Left colon (tissue), 2 donors: ENCODE results near the gene RABIF. TPM values are rescaled to one million over a fixed set of nuclear protein-coding genes. Genes with fewer than 3 reads are reported as not detected.
"Not testable (repeated sequence)": the region's sequence is repeated elsewhere in the genome, so short reads cannot be mapped to it uniquely, and the experiment has no call there.

Experiments used
- ATAC-seq: fragments of 200-7000 bp; cut with Tn5 transposase; one replicate; pipeline ENCODE4 v1.9.1; 2020; ENCODE audit warnings: mild to moderate bottlenecking, moderate library complexity
- DNase-seq, 2 donors: peaks; one replicate each; pipeline ENCODE4 v3.0.0-alpha.2; 2020
- intact Hi-C, 2 donors: fragments of 100-400 bp; cut with DNase I in 1 of 2; cut with micrococcal nuclease in 1 of 2; formaldehyde crosslinking; loops; one replicate each; pipeline versions ENCODE4 v1.11.2 to v1.14.0; 2022; cut with DNase I, micrococcal nuclease
- long read RNA-seq: library from polyadenylated mRNA; unstranded; transcript quantifications from one replicate; pipeline ENCODE4 v2.0.0, GENCODE V29; 2021
- total RNA-seq, 2 donors: library from RNA; stranded (reverse); fragmentation: NEBNext Ultra II Directional; extraction: Animal tissue kit (Norgen Biotek cat#: 25700); gene quantifications; one replicate each; pipeline ENCODE4 v1.2.1, GENCODE V29; 2021
- donor health status: DM: no; HTN: no; CAD: no.
- donor health status: DM: yes; HTN: yes; CAD: no.

Gene RABIF
- 10 to 100 TPM; 12.0 to 14.3 TPM for total RNA-seq
- long read RNA-seq, transcript RABIF-201 (2 exons, 2,430 nt): major isoform, 31 of 32 reads
- long read RNA-seq, partial matches to known transcripts: 0 of 32 reads
- long read RNA-seq, other reads (novel, unspliced or antisense): 1 of 32 reads

DNA sequence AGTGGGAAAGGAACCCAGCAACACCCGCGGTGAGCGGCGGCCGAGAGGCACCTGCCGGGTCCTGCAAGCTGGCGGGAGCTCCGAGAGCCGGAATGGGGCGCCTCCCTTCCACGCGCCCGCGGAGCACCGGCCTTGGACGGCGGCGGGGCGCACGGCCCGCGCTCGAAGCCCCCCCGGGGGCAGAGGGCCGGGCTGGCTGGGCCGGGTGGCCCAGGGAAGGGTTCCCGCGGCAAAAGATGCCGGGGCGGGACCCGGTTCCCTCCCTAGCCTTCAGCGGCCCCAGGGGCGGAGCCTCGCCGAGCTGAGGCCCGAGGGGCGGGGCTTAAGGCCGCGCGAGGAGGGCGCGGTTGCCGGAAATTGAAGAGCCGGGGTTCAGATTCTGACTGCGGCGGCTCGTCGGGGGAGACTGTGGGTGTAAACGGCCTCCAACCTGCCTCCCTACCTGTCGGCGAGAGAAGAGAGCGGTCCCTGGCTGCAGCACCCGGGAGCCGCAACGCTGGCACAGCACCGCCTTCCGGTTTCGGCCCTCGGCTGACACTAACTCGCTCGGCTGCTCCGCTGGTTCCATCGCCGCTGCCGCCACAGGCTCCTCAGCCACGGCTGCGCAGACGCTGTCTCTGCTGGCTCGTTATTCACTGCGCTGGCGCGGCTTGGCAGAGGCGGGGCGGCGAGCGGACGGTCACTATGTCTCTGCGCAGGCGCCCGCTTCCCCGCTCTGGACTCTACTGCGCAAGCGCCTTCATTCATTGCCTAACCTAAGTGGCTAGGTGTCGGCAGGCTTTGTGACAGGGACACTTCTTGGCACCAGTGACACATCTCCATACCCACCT lies at the start of gene RABIF:
TSS of gene RABIF (minus strand) at position 619 of the 830 bp plus-strand sequence. CDS start at position 568, 51 bp downstream.
- DNase-seq (peak; percentile 95 to 97), ATAC-seq (peak; percentile 94)
- intact Hi-C loops: no loop called here

GRCh38 chr1:202938287-202938925 lies 49.5 kb upstream of the RABIF start:
- intact Hi-C loops: loop anchor here in 1 of 2 donors (10.0 kb wide), 1 partner anchor 56 kb away; no protein-coding TSS in a partner anchor
- DNase-seq (no peak), ATAC-seq (no peak)

DNA sequence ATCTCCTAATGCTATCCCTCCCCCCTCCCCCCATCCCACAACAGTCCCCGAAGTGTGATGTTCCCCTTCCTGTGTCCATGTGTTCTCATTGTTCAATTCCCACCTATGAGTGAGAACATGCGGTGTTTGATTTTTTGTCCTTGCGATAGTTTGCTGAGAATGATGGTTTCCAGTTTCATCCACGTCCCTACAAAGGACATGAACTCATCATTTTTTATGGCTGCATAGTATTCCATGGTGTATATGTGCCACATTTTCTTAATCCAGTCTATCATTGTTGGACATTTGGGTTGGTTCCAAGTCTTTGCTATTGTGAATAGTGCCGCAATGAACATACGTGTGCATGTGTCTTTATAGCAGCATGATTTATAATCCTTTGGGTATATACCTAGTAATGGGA lies 47.5 kb upstream of the RABIF start:
- DNase-seq, ATAC-seq: not testable (repeated sequence)
- intact Hi-C loops: loop anchor here in 1 of 2 donors (10.0 kb wide), 1 partner anchor 58 kb away; no protein-coding TSS in a partner anchor

- intact Hi-C loops: loop anchor here in 1 of 2 donors (10.0 kb wide), 1 partner anchor 59 kb away; no protein-coding TSS in a partner anchor
- DNase-seq (no peak), ATAC-seq (no peak)
Measured at GRCh38 chr1:202935844-202936243, 46.9 kb upstream of the RABIF start.

DNA sequence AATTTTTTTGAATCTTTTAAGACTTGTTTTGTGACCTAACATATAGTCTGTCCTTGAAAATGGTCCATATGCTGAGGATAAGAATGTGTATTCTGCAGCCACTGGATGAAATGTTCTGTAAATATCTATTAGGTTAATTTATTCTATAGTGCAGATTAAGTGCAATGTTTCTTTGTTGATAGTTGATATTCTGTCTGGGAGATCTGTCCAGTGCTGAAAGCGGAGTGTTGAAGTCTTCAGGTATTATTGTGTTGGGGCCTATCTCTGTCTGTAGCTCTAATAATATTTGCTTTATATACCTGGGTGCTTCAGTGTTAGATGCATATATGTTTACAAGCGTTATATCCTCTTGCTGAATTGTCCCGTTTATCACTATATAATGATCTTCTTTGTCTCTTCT lies 45.8 kb upstream of the RABIF start:
- no peak for ATAC-seq
- no peak for DNase-seq
- intact Hi-C loops: loop anchor here in 1 of 2 donors (10.0 kb wide), 1 partner anchor 60 kb away; no protein-coding TSS in a partner anchor

GRCh38 chr1:202932476-202932875 lies 43.5 kb upstream of the RABIF start:
- no peak for DNase-seq
- intact Hi-C loops: loop anchor here in 1 of 2 donors (10.0 kb wide), 1 partner anchor 62 kb away; no protein-coding TSS in a partner anchor
- no peak for ATAC-seq

GRCh38 chr1:202926581-202927491 lies 37.9 kb upstream of the RABIF start, which contains the start of gene KLHL12:
Gene KLHL12, minus strand, starts transcription at chr1:202927234. Its CDS starts 2,072 bp downstream, at chr1:202925162.
- peak; percentile 96 to 99 for DNase-seq
- intact Hi-C loops: no loop called here
- ATAC-seq: peak; percentile 96

DNA sequence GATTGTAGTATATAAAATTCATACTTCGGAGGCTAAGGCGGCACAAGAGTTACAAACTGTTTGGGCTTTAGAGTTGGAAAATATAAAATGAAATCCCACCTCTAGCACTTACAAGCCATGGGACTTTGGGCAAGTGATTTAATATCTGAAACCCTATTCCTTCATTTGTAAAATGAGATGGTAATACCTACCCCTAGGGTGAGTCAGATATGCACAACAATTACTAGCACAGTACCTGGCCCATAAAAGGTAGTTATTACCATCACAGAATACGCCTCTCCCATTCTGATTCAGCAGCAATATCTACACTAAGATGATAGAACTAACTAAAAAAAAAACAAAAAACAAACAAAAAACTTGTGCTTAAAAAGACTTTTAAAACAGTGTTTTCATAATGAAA lies 34.6 kb upstream of the RABIF start:
- intact Hi-C loops: no loop called here
- ATAC-seq (no peak), DNase-seq (no peak)

DNA sequence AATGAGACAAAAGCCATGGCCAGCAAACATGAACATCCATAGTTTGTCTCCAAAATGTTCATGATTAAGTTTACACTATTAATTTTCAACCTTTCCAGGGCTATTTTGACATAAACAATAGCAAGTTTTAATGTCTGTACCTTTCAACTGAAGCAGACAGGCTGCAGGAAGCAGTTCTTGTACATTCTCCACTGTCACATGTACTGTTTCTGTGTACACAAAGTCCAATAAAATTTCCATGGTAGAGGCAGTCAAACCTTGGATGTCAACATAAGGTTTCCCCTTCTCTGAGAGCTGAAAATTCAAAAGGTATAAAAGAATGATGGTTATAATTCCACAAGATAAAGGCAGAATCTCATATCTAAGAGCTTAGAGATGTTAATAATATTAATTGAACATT lies 30.7 kb upstream of the RABIF start:
- intact Hi-C loops: no loop called here
- DNase-seq: no peak
- peak; percentile 91 for ATAC-seq

- no peak for DNase-seq
- intact Hi-C loops: no loop called here
- ATAC-seq: no peak
Measured at GRCh38 chr1:202915146-202915545, 26.2 kb upstream of the RABIF start.

DNA sequence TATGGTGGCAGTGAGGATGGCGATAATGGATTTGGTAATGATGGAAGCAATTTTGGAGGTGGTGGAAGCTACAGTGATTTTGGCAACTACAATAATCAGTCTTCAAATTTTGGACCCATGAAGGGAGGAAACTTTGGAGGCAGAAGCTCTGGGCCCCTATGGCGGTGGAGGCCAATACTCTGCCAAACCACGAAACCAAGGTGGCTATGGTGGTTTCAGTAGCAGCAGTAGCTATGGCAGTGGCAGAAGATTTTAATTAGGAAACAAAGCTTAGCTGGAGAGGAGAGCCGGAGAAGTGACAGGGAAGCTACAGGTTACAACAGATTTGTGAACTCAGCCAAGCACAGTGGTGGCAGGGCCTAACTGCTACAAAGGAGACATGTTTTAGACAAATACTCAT lies 23.5 kb upstream of the RABIF start:
- ATAC-seq, intact Hi-C loops, DNase-seq: not testable (repeated sequence)

- no peak for DNase-seq
- ATAC-seq: peak; percentile 68
- intact Hi-C loops: no loop called here
Measured at GRCh38 chr1:202909494-202909893, 20.5 kb upstream of the RABIF start.

- intact Hi-C loops: no loop called here
- ATAC-seq: peak; percentile 50
- DNase-seq: no peak
Measured at GRCh38 chr1:202908998-202909397, 20.0 kb upstream of the RABIF start.

- no peak for ATAC-seq
- intact Hi-C loops: no loop called here
- DNase-seq: no peak
Measured at GRCh38 chr1:202905331-202905730, 16.4 kb upstream of the RABIF start.

DNA sequence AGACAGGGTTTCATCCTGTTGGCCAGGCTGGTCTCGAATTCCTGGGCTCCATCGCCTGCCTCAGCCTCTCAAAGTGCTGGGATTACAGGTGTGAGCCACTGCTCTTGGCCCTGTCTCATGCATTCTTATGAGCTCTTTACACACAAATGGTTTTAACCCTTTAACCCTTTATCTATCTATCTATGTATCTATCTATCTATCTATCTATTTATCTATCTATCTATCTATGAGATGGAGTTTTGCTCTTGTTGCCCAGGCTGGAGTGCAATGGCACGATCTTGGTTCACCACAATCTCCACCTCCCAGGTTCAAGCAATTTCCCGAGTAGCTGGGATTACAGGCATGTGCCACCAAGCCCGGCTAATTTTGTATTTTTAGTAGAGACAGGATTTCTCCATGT lies 14.9 kb upstream of the RABIF start:
- ATAC-seq, intact Hi-C loops, DNase-seq: not testable (repeated sequence)

DNA sequence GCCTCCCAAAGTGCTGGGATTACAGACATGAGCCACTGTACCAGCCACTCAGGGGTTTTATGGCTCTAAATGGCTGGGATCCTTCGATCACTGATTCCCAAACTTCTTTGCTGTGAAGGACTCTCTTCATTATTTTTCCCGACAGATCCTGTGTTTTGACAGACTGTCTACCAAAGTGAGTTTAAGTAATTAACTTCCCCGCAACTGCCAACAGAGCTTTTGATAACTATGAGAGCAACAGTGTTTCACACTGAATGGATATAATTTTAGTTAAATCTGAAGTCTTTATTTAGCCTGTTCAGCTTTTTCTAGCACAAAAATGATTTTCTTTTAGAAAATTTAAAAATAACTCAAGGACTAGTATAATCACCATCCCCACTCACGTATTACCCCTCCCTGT lies 12.6 kb upstream of the RABIF start:
- intact Hi-C loops: no loop called here
- ATAC-seq (no peak), DNase-seq (no peak)

DNA sequence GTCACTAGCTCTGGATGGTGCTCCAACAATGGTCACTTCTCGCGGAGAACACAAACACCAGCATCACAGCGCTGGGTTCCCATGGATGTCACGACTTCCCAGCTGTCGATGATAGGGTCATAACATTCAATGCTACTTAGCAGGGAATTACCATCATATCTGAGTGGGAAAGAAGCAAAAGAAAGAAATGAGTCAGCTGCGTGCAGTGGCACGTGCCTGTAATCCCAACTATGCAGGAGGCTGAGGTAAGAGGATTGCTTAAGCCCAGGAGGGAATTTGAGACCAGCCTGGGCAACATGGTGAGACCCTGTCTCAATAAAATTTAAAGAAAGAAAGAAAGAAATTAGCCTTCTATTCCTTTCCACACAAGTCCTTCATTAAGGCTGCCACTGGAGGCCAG lies 3.6 kb upstream of the RABIF start:
- DNase-seq (no peak), ATAC-seq (no peak)

DNA sequence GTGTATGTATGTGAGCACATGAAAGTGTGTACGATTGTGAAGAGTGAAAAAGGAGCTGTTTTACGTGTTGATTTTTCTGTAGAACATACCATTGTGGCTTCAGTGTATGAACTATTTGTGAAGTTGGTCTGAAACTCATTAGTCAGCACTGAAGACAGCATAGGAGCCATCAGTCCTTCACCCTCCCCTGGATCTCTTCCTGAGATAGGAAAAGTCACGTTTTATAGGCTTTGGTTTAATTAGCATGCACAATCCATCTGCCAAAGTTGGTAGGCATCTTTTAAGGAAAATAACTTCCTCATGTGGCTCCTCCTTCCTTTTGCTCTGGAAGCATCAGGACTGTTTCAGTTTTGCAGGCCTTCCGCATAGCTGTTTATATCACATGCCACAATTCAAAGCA lies 1.4 kb upstream of the RABIF start:
- DNase-seq (no peak), ATAC-seq (no peak)
- intact Hi-C loops: no loop called here

More for the DNA sequence above, 3.6 kb upstream of the RABIF start:
- intact Hi-C loops: no loop called here

- intact Hi-C loops: no loop called here
- ATAC-seq (no peak), DNase-seq (no peak)
Measured at GRCh38 chr1:202888221-202888530, 773 bp downstream of the RABIF start.
